Astrocyte of the hippocampus (primary cell): ENCODE data around the gene TBC1D9B.

Source experiments
- DNase-seq: peaks from one replicate; pipeline ENCODE4 v3.0.0; 2011; ENCODE audit warnings: low read depth, low spot score

Gene TBC1D9B

GRCh38 chr5:179906795-179907555, 722 bp downstream of the TBC1D9B start:
- DNase-seq: peak; percentile 54

GRCh38 chr5:179906294-179906794, 1.4 kb downstream of the TBC1D9B start:
- DNase-seq: no peak

- no peak for DNase-seq
Measured at GRCh38 chr5:179905161-179905560, 2.5 kb downstream of the TBC1D9B start.

- DNase-seq: no peak
Measured at GRCh38 chr5:179904463-179905160, 3.1 kb downstream of the TBC1D9B start.

- no peak for DNase-seq
Measured at GRCh38 chr5:179902763-179903158, 4.9 kb downstream of the TBC1D9B start.

- DNase-seq: no peak
Measured at GRCh38 chr5:179901915-179902762, 5.6 kb downstream of the TBC1D9B start.

- no peak for DNase-seq
Measured at GRCh38 chr5:179901462-179901861, 6.2 kb downstream of the TBC1D9B start.

GRCh38 chr5:179900711-179901110, 7.0 kb downstream of the TBC1D9B start:
- no peak for DNase-seq

- DNase-seq: no peak
Measured at GRCh38 chr5:179900206-179900605, 7.5 kb downstream of the TBC1D9B start.

GRCh38 chr5:179895861-179896260, 11.8 kb downstream of the TBC1D9B start:
- DNase-seq: no peak

GRCh38 chr5:179893958-179894895, 13.5 kb downstream of the TBC1D9B start:
- no peak for DNase-seq

GRCh38 chr5:179893076-179893957, 14.4 kb downstream of the TBC1D9B start:
- no peak for DNase-seq

- no peak for DNase-seq
Measured at GRCh38 chr5:179892255-179892654, 15.4 kb downstream of the TBC1D9B start.

GRCh38 chr5:179890751-179891682, 16.7 kb downstream of the TBC1D9B start:
- no peak for DNase-seq

- DNase-seq: no peak
Measured at GRCh38 chr5:179889885-179890284, 17.8 kb downstream of the TBC1D9B start.

GRCh38 chr5:179887802-179888201, 19.9 kb downstream of the TBC1D9B start:
- DNase-seq: no peak

GRCh38 chr5:179887095-179887494, 20.6 kb downstream of the TBC1D9B start:
- no peak for DNase-seq

GRCh38 chr5:179886190-179886911, 21.3 kb downstream of the TBC1D9B start:
- no peak for DNase-seq
